ENCODE results near the gene CHPF2. TPM values are rescaled to one million over a fixed set of nuclear protein-coding genes. Genes with fewer than 3 reads are reported as not detected.

Gene CHPF2
- total and polyA plus RNA-seq, 2 of the 13 experiments (the other 11 are each of a cell fraction or from before 2014, with no cell fraction given), result 15.4 to 21.5 TPM

GRCh38 chr7:151243408-151244195, 11.3 kb downstream of the CHPF2 start:
- Histone ChIP-seq H4K20me1 (ENCODE audit: insufficient read depth, low read length) (no peaks in the 10 kb centered on the region; the same call in 1 of the 2 replicates), H3K79me2 (ENCODE audit: insufficient read depth, low read length) (no peaks in the 10 kb centered on the region), H2AFZ (ENCODE audit: low read length) (no peak overlapping the region), H3K36me3 (replicated peaks in 1 of 2; ENCODE audit: control insufficient read depth in 1 of 2, insufficient read depth in 2 of 2, low read length in 2 of 2) (no peaks in the 10 kb centered on the region; a peak in 1 of 5 replicates), H3K9ac (ENCODE audit: insufficient read depth, low read depth, low read length) (no peak overlapping the region), H3K9me3 (ENCODE audit: low read length) (no peaks in the 10 kb centered on the region), H3K4me1 (ENCODE audit: insufficient read depth, low read length) (peaks cover 62% of the 10 kb centered on the region), H3K27me3 (ENCODE audit: control insufficient read depth in 1 of 2, insufficient read depth in 2 of 2, low read length in 2 of 2) (peaks cover 7 to 36% of the 10 kb centered on the region in 2 experiments; a peak in 3 of 5 replicates), H3K4me3 (replicated peaks in 1 of 3; ENCODE audit: insufficient read depth in 1 of 3, low read depth in 2 of 3, low read length in 3 of 3) (no peak overlapping the region), H3K4me2 (ENCODE audit: low read depth, low read length) (0 out of 2 replicates have a peak overlapping the region, but pooled peaks have one; percentile 5), H3K27ac (ENCODE audit: extremely low read length, insufficient read depth, low read length) (no peak overlapping the region)
- WGBS (ENCODE audit: low lambda C conversion rate), result 52% methylated on average over 17 of the region's 17 CpGs
- ATAC-seq (no peak; the same call in 2 of the 3 replicates), FAIRE-seq (no peak), DNase-seq (ENCODE audit: low spot score) (no peak)
- BruUV-seq (replicated peaks), result no TSS peak
- TF ChIP-seq PRMT3 (CRISPR knock-in tag; IDR thresholded peaks at IDR 0.05; ENCODE audit: borderline replicate concordance, low read depth) (no peak), ATF7 (IDR thresholded peaks at IDR 0.05) (no peak), ATF7 (CRISPR knock-in tag; IDR thresholded peaks at IDR 0.05) (no peak), SALL1 (CRISPR knock-in tag; IDR thresholded peaks at IDR 0.05) (no peak), ZFP82 (CRISPR knock-in tag; IDR thresholded peaks at IDR 0.05; ENCODE audit: borderline replicate concordance) (no peak), DZIP1 (CRISPR knock-in tag; IDR thresholded peaks at IDR 0.05) (no peak), ZNF619 (CRISPR knock-in tag; IDR thresholded peaks at IDR 0.05) (no peak), WIZ (CRISPR knock-in tag; IDR thresholded peaks at IDR 0.05) (no peak), PAWR (CRISPR knock-in tag; IDR thresholded peaks at IDR 0.05; ENCODE audit: borderline replicate concordance) (no peak)
- ChIA-PET CTCF (ENCODE audit: low intra/inter-chr PET ratio, low total read pairs) (interaction anchor here (1.3 to 2.6 kb wide), 2 partner anchors 53 to 60 kb away, joined by 6 to 18 read pairs; no protein-coding TSS in a partner anchor), POLR2A (interaction anchor here (1.9 kb wide), 1 partner anchor 11 kb away, joined by 8 read pairs; the partner anchor contains the start of gene CHPF2)
- intact Hi-C loops (cut with micrococcal nuclease; ENCODE audit: unreplicated experiment), result loop anchor here (2.0 to 10.0 kb wide), 2 partner anchors 53 to 159 kb away; partner anchors contain the start of genes AGAP3, FASTK and TMUB1
- in situ Hi-C loops (cut with HindIII; ENCODE audit: extremely low pct_ligation_motif_present, low pct_unique_long_range_greater_than_20kb), result no loop called here

All from HepG2 (cell line).